ENCODE results near the gene UBL4A. TPM values are rescaled to one million over a fixed set of nuclear protein-coding genes. Genes with fewer than 3 reads are reported as not detected.
A peak's percentile ranks its signal among the peaks of the same experiment; 100 is the strongest.

UBL4A gene
- total RNA-seq, 1 experiment from 2014 or later: 38.8 TPM

GRCh38 chrX:154495472-154495922 is 9.1 kb upstream of the UBL4A start:
- Histone ChIP-seq H3K4me3 (ENCODE audit: low read depth, low read length) (no peak overlapping the region), H3K27me3 (replicated peaks; ENCODE audit: control insufficient read depth, insufficient read depth, low read length) (no peaks in the 10 kb centered on the region), H3K36me3 (ENCODE audit: control insufficient read depth, insufficient read depth, low read length) (no peaks in the 10 kb centered on the region), H3K9me3 (no peaks in the 10 kb centered on the region), H3K4me1 (no peaks in the 10 kb centered on the region)
- DNase-seq: no peak
- no peak overlapping the region for H3K27ac Mint-ChIP-seq (ENCODE audit: unreplicated experiment)
- ChIA-PET CTCF (no interaction called here), POLR2A (no interaction called here)
- no peaks in the 10 kb centered on the region for H3K9me3 Mint-ChIP-seq (ENCODE audit: unreplicated experiment)
- no peak overlapping the region for H3K4me3 Mint-ChIP-seq (ENCODE audit: unreplicated experiment)
- H3K36me3 Mint-ChIP-seq (ENCODE audit: insufficient read depth, unreplicated experiment): no peaks in the 10 kb centered on the region
- no peaks in the 10 kb centered on the region for H3K27me3 Mint-ChIP-seq (ENCODE audit: insufficient read depth, unreplicated experiment)
- TF ChIP-seq, protein P1, sequence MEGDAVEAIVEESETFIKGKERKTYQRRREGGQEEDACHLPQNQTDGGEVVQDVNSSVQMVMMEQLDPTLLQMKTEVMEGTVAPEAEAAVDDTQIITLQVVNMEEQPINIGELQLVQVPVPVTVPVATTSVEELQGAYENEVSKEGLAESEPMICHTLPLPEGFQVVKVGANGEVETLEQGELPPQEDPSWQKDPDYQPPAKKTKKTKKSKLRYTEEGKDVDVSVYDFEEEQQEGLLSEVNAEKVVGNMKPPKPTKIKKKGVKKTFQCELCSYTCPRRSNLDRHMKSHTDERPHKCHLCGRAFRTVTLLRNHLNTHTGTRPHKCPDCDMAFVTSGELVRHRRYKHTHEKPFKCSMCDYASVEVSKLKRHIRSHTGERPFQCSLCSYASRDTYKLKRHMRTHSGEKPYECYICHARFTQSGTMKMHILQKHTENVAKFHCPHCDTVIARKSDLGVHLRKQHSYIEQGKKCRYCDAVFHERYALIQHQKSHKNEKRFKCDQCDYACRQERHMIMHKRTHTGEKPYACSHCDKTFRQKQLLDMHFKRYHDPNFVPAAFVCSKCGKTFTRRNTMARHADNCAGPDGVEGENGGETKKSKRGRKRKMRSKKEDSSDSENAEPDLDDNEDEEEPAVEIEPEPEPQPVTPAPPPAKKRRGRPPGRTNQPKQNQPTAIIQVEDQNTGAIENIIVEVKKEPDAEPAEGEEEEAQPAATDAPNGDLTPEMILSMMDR (IDR thresholded peaks at IDR 0.05; ENCODE audit: insufficient read depth in 1 of 2, low read depth in 1 of 2, low read length in 1 of 2, severe bottlenecking in 1 of 2, unreplicated experiment in 1 of 2): no peak
- intact Hi-C loops (cut with micrococcal nuclease; ENCODE audit: unreplicated experiment): no loop called here
- H3K4me1 Mint-ChIP-seq (ENCODE audit: low read depth, unreplicated experiment): peaks cover 6% of the 10 kb centered on the region
- no TSS peak for BruUV-seq (replicated peaks)

- Mint-ChIP-seq H3K9me3 (ENCODE audit: unreplicated experiment) (no peaks in the 10 kb centered on the region), H3K4me3 (ENCODE audit: unreplicated experiment) (no peak overlapping the region), H3K27ac (ENCODE audit: unreplicated experiment) (no peak overlapping the region), H3K36me3 (ENCODE audit: insufficient read depth, unreplicated experiment) (peaks cover 2% of the 10 kb centered on the region), H3K27me3 (ENCODE audit: insufficient read depth, unreplicated experiment) (no peaks in the 10 kb centered on the region), H3K4me1 (ENCODE audit: low read depth, unreplicated experiment) (peaks cover 6% of the 10 kb centered on the region)
- no TSS peak for BruUV-seq (replicated peaks)
- Histone ChIP-seq H3K4me1 (no peaks in the 10 kb centered on the region), H3K4me3 (ENCODE audit: low read depth, low read length) (no peak overlapping the region), H3K36me3 (ENCODE audit: control insufficient read depth, insufficient read depth, low read length) (no peaks in the 10 kb centered on the region), H3K27me3 (replicated peaks; ENCODE audit: control insufficient read depth, insufficient read depth, low read length) (no peaks in the 10 kb centered on the region), H3K9me3 (no peaks in the 10 kb centered on the region)
- POLR2A ChIA-PET: no interaction called here
- CTCF ChIA-PET: no interaction called here
- intact Hi-C loops (cut with micrococcal nuclease; ENCODE audit: unreplicated experiment): no loop called here
- TF ChIP-seq, protein P1 (IDR thresholded peaks at IDR 0.05; ENCODE audit: insufficient read depth in 1 of 2, low read depth in 1 of 2, low read length in 1 of 2, severe bottlenecking in 1 of 2, unreplicated experiment in 1 of 2): no peak
- DNase-seq: no peak
Observed at GRCh38 chrX:154494715-154495114, 8.3 kb upstream of the UBL4A start.

DNA sequence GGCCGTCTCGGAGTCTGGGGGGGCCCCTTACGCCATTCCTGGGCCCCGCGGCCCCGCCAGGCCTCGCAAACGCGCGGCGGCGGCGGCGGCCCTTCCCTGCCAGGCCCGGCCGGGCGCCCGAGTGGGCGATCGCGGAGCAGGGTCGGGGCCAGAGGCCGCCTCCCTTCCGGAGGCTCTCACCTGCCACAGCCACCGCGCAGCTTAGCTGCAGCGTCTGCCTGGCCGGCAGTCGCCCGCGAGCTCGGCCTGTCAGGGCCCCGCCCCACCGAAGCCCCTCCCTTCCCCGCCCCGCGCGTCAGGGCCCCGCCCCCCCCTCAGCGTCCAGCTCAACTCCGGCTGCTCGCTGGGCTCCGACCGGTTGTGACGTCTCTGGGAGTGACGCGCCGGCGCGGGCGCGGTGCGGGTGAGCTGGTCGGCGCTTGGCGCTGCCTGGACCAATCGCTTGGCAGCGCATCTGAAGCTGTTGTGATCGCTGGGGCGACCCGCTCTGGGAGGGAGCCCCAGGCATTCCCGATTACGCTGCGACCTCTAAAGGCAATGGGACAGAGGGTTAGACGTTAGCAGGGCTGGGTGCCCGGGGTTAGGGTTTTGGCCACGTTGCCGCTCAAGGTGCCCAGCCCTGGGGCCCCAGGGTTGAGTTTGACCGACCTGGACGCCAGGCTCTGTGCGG is 4.1 kb upstream of the UBL4A start, which contains the start of gene SLC10A3:
SLC10A3 (minus strand) TSS at position 216 of the 670 bp plus-strand sequence. CDS start 1,689 bp downstream, outside the sequence.
- Histone ChIP-seq H3K4me3 (ENCODE audit: low read depth, low read length) (peak within 1 kb of the TSS; percentile 57), H3K4me1 (peaks cover 4% of the 10 kb centered on the region; the same call in 1 of the 2 replicates), H3K27me3 (replicated peaks; ENCODE audit: control insufficient read depth, insufficient read depth, low read length) (no peaks in the 10 kb centered on the region), H3K9me3 (no peaks in the 10 kb centered on the region), H3K36me3 (ENCODE audit: control insufficient read depth, insufficient read depth, low read length) (no peaks in the 10 kb centered on the region)
- Mint-ChIP-seq H3K9me3 (ENCODE audit: unreplicated experiment) (no peaks in the 10 kb centered on the region), H3K27ac (ENCODE audit: unreplicated experiment) (peak within 1 kb of the TSS; percentile 92), H3K4me1 (ENCODE audit: low read depth, unreplicated experiment) (peaks cover 6% of the 10 kb centered on the region), H3K4me3 (ENCODE audit: unreplicated experiment) (peak within 1 kb of the TSS; percentile 73), H3K27me3 (ENCODE audit: insufficient read depth, unreplicated experiment) (no peaks in the 10 kb centered on the region), H3K36me3 (ENCODE audit: insufficient read depth, unreplicated experiment) (peaks cover 5% of the 10 kb centered on the region)
- intact Hi-C loops (cut with micrococcal nuclease; ENCODE audit: unreplicated experiment): loop anchor here (1.0 to 2.0 kb wide), 2 partner anchors 26 to 44 kb away; partner anchors contain the start of gene FAM3A
- BruUV-seq (replicated peaks): no TSS peak
- peak; percentile 94 to 95 for DNase-seq
- ChIA-PET CTCF (interaction anchor here (0.7 to 1.7 kb wide), 6 partner anchors 12 to 117 kb away, joined by 3 to 7 read pairs (median 4); partner anchors contain the start of genes DNASE1L1, FAM3A and LAGE3), POLR2A (interaction anchor here (0.5 to 1.9 kb wide), 16 partner anchors 9 to 315 kb away, joined by 3 to 16 read pairs (median 4); partner anchors contain the start of genes EMD, FAM3A, FAM50A and IKBKG)
- TF ChIP-seq, protein P1 (IDR thresholded peaks at IDR 0.05; ENCODE audit: insufficient read depth in 1 of 2, low read depth in 1 of 2, low read length in 1 of 2, severe bottlenecking in 1 of 2, unreplicated experiment in 1 of 2): peak in 1 of 2 experiments; percentile 15
